Erythroblast (primary cell): ENCODE results near the gene RANGAP1.

Experiments
- DNase-seq, 2 experiments: peaks; one replicate each; lab custom pipeline; 2025; lab: John Stamatoyannopoulos, UW
- GATA1 ChIP-seq: IDR thresholded peaks from 2 replicates; pipeline ENCODE4 v1.6.1; 2011; ENCODE audit warnings: low read depth, mild to moderate bottlenecking, control low read depth, low read length, moderate library complexity
- POLR2A ChIP-seq: IDR thresholded peaks from 2 replicates; pipeline ENCODE4 v1.6.1; 2011; ENCODE audit warnings: mild to moderate bottlenecking, low read length

Gene RANGAP1

GRCh38 chr22:41240377-41241132 is 45.4 kb downstream of the RANGAP1 start, which contains the start of gene CHADL:
Gene CHADL, minus strand, starts transcription at chr22:41240931. Its CDS starts 50 bp downstream, at chr22:41240881.
- DNase-seq = no peak
- TF ChIP-seq GATA1 (no peak), POLR2A (no peak)

GRCh38 chr22:41239443-41240128 is 46.4 kb downstream of the RANGAP1 start:
- TF ChIP-seq GATA1 = no peak
- no peak for TF ChIP-seq POLR2A
- no peak for DNase-seq

GRCh38 chr22:41238570-41239442 is 47.2 kb downstream of the RANGAP1 start:
- TF ChIP-seq GATA1 = no peak
- TF ChIP-seq POLR2A = no peak

DNA sequence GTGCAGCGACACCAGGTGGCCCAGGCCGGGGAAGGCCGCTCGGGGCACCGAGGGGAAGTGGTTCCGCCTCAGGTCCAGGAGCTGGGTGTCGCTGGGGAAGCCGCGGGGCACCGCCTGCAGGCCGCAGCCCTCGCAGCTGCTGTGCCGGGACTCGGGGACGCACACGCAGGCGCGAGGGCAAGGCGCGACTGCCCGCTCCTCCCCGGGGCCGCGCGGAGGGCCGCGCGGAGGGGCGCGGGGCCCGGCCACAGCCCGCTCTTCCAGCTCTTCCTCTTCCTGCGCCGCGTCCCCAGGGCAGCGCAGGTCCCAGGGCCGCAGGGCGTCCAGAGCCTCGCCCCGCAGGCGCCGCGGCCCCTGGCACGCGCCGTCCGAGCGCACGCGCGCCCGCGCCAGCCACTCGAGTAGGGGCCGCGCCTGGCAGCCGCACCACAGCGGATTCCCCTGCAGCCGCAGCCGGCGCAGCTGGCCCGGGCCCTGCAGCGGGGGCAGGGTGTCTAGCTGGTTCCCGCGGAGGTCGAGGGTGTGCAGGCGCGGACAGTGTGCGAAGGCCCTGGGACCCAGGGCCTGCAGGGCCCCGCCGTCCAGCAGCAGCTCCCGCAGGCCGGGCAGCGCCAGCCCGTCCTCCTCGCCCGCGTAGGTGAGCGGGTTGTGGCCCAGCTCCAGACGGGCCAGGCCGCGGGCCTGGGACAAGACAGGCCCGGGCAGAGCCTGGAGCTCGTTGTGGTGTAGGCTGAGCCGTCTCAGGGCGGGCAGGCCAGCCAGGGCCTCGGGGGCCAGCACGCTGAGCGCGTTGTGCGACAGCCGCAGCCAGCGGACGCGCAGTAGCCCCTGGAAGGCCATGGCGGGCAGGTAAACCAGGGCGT is 48.0 kb downstream of the RANGAP1 start:
- peak; percentile 70 to 78 for DNase-seq
- TF ChIP-seq POLR2A = no peak
- no peak for TF ChIP-seq GATA1

More at GRCh38 chr22:41238570-41239442, 47.2 kb downstream of the RANGAP1 start:
- DNase-seq = no peak

DNA sequence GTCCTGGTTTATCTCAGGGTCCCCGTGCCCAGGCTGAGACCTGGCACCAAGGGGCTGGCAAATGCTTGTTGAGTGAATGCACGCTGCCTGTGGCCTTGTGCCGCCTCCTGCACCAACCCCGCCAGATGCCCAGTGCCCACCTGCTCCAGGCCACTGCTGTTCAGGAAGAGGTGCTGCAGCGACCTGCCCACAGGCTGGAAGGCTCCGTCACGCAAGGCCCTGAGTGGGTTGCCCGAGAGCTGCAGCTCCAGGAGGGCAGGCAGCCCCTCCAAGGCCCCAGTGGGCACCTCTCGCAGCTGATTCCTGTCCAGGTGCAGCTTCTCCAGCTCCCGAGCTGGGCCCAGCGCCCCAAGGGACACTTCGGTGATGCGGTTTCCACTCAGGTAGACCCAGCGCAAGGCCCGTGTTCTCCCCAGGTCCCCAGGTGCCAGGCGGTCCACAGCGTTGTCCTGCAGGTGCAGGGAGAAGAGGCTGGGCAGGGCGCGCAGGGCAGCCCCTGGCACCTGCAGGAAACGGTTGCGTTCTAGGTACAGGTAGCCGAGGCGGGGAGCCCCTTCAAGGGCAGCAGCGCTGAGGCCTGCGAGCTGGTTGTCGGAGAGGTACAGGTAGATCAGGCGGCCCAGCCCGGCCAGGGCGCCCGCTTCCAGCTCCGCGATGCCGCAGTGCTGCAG is 48.8 kb downstream of the RANGAP1 start:
- no peak for TF ChIP-seq GATA1
- no peak for DNase-seq

- DNase-seq = no peak
- no peak for TF ChIP-seq GATA1
- TF ChIP-seq POLR2A = no peak
Measured at GRCh38 chr22:41234815-41235695, 50.9 kb downstream of the RANGAP1 start.

- no peak for TF ChIP-seq POLR2A
- TF ChIP-seq GATA1 = no peak
- no peak for DNase-seq
Measured at GRCh38 chr22:41231369-41231768, 54.6 kb downstream of the RANGAP1 start.

DNA sequence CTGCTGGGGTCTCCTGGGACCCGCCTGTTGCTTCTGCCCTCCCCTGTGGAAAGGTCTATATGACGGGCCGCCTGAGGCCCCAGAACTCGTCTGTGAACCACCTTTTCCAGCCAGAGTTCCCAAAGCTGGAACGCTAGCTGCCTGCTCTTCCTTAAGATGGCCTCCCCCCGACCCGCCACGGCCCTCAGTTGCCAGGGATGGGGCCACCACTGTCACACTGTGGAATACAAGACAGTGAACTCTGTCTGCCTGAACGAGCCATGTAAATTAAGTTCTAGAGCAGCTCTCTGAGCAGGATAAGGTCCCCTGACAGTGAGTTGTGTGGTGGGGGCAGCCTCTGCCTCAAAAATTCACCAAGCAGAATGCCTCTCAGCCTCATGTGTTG is 55.6 kb downstream of the RANGAP1 start:
- no peak for DNase-seq
- TF ChIP-seq GATA1 (no peak), POLR2A (no peak)

GRCh38 chr22:41229730-41230400 is 56.1 kb downstream of the RANGAP1 start:
- TF ChIP-seq GATA1 = no peak
- TF ChIP-seq POLR2A = no peak
- no peak for DNase-seq

GRCh38 chr22:41229215-41229614 is 56.8 kb downstream of the RANGAP1 start:
- no peak for DNase-seq

More at GRCh38 chr22:41229215-41229614, 56.8 kb downstream of the RANGAP1 start:
- TF ChIP-seq GATA1 (no peak), POLR2A (no peak)
